ENCODE measurements around the gene SLC1A5. TPM values are rescaled to one million over a fixed set of nuclear protein-coding genes. Genes with fewer than 3 reads are reported as not detected.

SLC1A5 gene
- total RNA-seq, 2 experiments from 2014 or later: 7.1 TPM

- peak overlapping the region; percentile 76 for H3K4me3 ChIP-seq (ENCODE audit: low read length)
- H3K27ac ChIP-seq (ENCODE audit: low read depth in 1 of 2, low read length in 2 of 2): peak overlapping the region in 1 of 2 donors; percentile 78
- ATAC-seq (ENCODE audit: poor library complexity): no peak
- peaks cover 55% of the 10 kb centered on the region for H3K4me1 Mint-ChIP-seq (ENCODE audit: low read depth)
- H3K27ac Mint-ChIP-seq: peak overlapping the region; percentile 83
- TF ChIP-seq, protein P1, sequence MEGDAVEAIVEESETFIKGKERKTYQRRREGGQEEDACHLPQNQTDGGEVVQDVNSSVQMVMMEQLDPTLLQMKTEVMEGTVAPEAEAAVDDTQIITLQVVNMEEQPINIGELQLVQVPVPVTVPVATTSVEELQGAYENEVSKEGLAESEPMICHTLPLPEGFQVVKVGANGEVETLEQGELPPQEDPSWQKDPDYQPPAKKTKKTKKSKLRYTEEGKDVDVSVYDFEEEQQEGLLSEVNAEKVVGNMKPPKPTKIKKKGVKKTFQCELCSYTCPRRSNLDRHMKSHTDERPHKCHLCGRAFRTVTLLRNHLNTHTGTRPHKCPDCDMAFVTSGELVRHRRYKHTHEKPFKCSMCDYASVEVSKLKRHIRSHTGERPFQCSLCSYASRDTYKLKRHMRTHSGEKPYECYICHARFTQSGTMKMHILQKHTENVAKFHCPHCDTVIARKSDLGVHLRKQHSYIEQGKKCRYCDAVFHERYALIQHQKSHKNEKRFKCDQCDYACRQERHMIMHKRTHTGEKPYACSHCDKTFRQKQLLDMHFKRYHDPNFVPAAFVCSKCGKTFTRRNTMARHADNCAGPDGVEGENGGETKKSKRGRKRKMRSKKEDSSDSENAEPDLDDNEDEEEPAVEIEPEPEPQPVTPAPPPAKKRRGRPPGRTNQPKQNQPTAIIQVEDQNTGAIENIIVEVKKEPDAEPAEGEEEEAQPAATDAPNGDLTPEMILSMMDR (IDR thresholded peaks at IDR 0.05): no peak
- H3K4me1 ChIP-seq (ENCODE audit: insufficient read depth, low read length): peaks cover 65% of the 10 kb centered on the region
- intact Hi-C loops (cut with DNase I, micrococcal nuclease): loop anchor here (5.0 to 10.0 kb wide), 4 partner anchors 37 to 1539 kb away; partner anchors contain the start of genes CCDC9 (in 1 of the 2), EMP3 (in 1 of the 2) and TMEM160 (in 1 of the 2)
- peaks cover 27% of the 10 kb centered on the region for H3K36me3 Mint-ChIP-seq (ENCODE audit: low read depth)
- H3K9me3 Mint-ChIP-seq: no peaks in the 10 kb centered on the region
- H3K9me3 ChIP-seq (ENCODE audit: control insufficient read depth in 1 of 2, insufficient read depth in 1 of 2, low read length in 2 of 2): no peaks in the 10 kb centered on the region
- CTCF ChIA-PET: interaction anchor here (1.0 to 3.7 kb wide), 5 partner anchors 19 to 55 kb away, joined by 3 to 16 read pairs (median 6); no protein-coding TSS in a partner anchor
- no peaks in the 10 kb centered on the region for H3K27me3 ChIP-seq (ENCODE audit: control insufficient read depth in 1 of 2, insufficient read depth in 2 of 2, low read length in 2 of 2)
- POLR2A ChIA-PET: interaction anchor here (0.6 to 1.7 kb wide), 3 partner anchors 36 to 328 kb away, joined by 3 to 7 read pairs (median 5); partner anchors contain the start of gene ZC3H4
- no peaks in the 10 kb centered on the region for H3K27me3 Mint-ChIP-seq
- peaks cover 36% of the 10 kb centered on the region for H3K36me3 ChIP-seq (ENCODE audit: insufficient read depth, low read length)
- peak in 1 of 14 experiments; percentile 6 for DNase-seq
- peak overlapping the region; percentile 93 for H3K4me3 Mint-ChIP-seq
These were observed 3.1 kb downstream of the SLC1A5 start for GRCh38 chr19:46785054-46785979.

DNA sequence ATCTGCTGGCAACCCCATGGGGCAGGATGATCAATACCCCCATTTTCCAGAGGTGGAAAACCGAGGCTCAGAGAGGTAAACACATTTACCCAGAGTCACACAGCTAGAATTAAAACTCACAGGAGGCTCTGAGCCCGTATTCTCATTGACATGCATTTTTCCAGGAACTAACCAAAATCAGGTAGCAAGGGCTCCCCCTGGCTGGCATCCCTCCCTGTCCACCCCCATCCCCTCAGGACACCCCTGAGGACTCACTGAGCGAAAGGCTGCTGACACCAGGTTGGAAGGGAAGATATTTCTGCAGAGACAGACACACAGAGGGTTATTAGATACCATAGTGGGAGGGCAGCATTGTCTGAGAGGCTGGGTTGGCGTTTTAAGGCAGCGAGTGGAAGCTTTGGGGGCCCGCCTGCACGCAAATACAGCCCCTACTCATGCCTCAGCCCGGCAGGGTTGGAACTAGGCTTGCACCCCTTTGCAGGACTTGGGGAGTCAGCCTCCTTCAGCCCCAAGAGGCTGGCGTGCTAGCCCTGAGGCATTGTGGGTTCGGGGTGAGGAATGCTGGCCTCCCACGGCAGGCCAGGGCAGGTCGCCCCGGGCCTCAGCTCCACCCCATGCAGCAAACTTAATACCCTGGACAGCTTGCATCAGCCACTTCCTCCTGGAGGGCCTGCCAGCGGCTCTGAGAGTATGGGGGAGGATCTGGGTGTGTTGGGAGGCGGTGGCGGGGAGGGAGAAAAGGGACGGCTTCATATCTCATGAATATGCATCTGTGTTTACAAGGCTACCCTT lies 3.9 kb downstream of the SLC1A5 start:
- TF ChIP-seq, protein P1 (IDR thresholded peaks at IDR 0.05): peak; percentile 24
- Mint-ChIP-seq H3K9me3 (no peaks in the 10 kb centered on the region), H3K27me3 (no peaks in the 10 kb centered on the region), H3K4me3 (peak overlapping the region; percentile 82), H3K36me3 (ENCODE audit: low read depth) (peaks cover 28% of the 10 kb centered on the region), H3K27ac (peak overlapping the region; percentile 83), H3K4me1 (ENCODE audit: low read depth) (peaks cover 54% of the 10 kb centered on the region)
- DNase-seq: peak in 5 of 14 experiments; percentile 18 to 63 (median 54)
- ChIA-PET CTCF (interaction anchor here (1.0 to 1.3 kb wide), 3 partner anchors 18 to 56 kb away, joined by 3 to 7 read pairs (median 6); no protein-coding TSS in a partner anchor), POLR2A (interaction anchor here (1.7 kb wide), 1 partner anchor 37 kb away, joined by 7 read pairs; no protein-coding TSS in a partner anchor)
- peaks cover 41% of the 10 kb centered on the region for H3K36me3 ChIP-seq (ENCODE audit: insufficient read depth, low read length)
- ATAC-seq (ENCODE audit: poor library complexity): no peak
- intact Hi-C loops (cut with DNase I, micrococcal nuclease): loop anchor here (5.0 to 10.0 kb wide), 4 partner anchors 38 to 1540 kb away; partner anchors contain the start of genes CCDC9 (in 1 of the 2), EMP3 (in 1 of the 2) and TMEM160 (in 1 of the 2)
- H3K27ac ChIP-seq (ENCODE audit: low read depth in 1 of 2, low read length in 2 of 2): peak overlapping the region in 1 of 2 donors; percentile 44
- H3K4me3 ChIP-seq (ENCODE audit: low read length): peak overlapping the region; percentile 76
- H3K27me3 ChIP-seq (ENCODE audit: control insufficient read depth in 1 of 2, insufficient read depth in 2 of 2, low read length in 2 of 2): no peaks in the 10 kb centered on the region
- H3K4me1 ChIP-seq (ENCODE audit: insufficient read depth, low read length): peaks cover 65% of the 10 kb centered on the region
- no peaks in the 10 kb centered on the region for H3K9me3 ChIP-seq (ENCODE audit: control insufficient read depth in 1 of 2, insufficient read depth in 1 of 2, low read length in 2 of 2)

- ChIA-PET POLR2A (interaction anchor here (0.6 to 1.7 kb wide), 2 partner anchors 38 to 66 kb away, joined by 3 to 7 read pairs; no protein-coding TSS in a partner anchor), CTCF (no interaction called here)
- Mint-ChIP-seq H3K27me3 (no peaks in the 10 kb centered on the region), H3K27ac (no peak overlapping the region), H3K9me3 (no peaks in the 10 kb centered on the region), H3K4me1 (ENCODE audit: low read depth) (peaks cover 46% of the 10 kb centered on the region), H3K4me3 (peak overlapping the region; percentile 2), H3K36me3 (ENCODE audit: low read depth) (peaks cover 32% of the 10 kb centered on the region)
- no peaks in the 10 kb centered on the region for H3K27me3 ChIP-seq (ENCODE audit: control insufficient read depth in 1 of 2, insufficient read depth in 2 of 2, low read length in 2 of 2)
- H3K27ac ChIP-seq (ENCODE audit: low read depth in 1 of 2, low read length in 2 of 2): peak overlapping the region in 1 of 2 donors; percentile 13
- H3K36me3 ChIP-seq (ENCODE audit: insufficient read depth, low read length): peaks cover 47% of the 10 kb centered on the region
- peaks cover 60% of the 10 kb centered on the region for H3K4me1 ChIP-seq (ENCODE audit: insufficient read depth, low read length)
- ATAC-seq (ENCODE audit: poor library complexity) (no peak), DNase-seq (no peak)
- no peak overlapping the region for H3K4me3 ChIP-seq (ENCODE audit: low read length)
- intact Hi-C loops (cut with DNase I, micrococcal nuclease): loop anchor here in 1 of 2 experiments (10.0 kb wide), 2 partner anchors 471 to 1541 kb away; partner anchors contain the start of genes CCDC9 and EMP3
- no peaks in the 10 kb centered on the region for H3K9me3 ChIP-seq (ENCODE audit: control insufficient read depth in 1 of 2, insufficient read depth in 1 of 2, low read length in 2 of 2)
- TF ChIP-seq, protein P1 (IDR thresholded peaks at IDR 0.05): no peak
These were observed 4.7 kb downstream of the SLC1A5 start for GRCh38 chr19:46783670-46784069.

Data from CD4-positive, alpha-beta T cell (primary cell).